Testis (tissue), 2 donors: ENCODE measurements around the gene TBCA.

Experiments used
- CTCF ChIP-seq, 3 experiments: fragments of 450-650 bp in 2 of 3; fragments of 200-600 bp in 1 of 3; sonication (generic) in 1 of 3; IDR thresholded peaks; one replicate each; pipeline ENCODE4 v1.5.1; 2016 to 2019; ENCODE audit warnings: antibody characterized with exemption in 3 of 3, mild to moderate bottlenecking in 2 of 3, moderate library complexity in 1 of 3
- POLR2A ChIP-seq: fragments of 450-650 bp; IDR thresholded peaks from one replicate; pipeline ENCODE4 v1.6.1; 2017; ENCODE audit warnings: antibody characterized with exemption, mild to moderate bottlenecking, moderate library complexity

DNA sequence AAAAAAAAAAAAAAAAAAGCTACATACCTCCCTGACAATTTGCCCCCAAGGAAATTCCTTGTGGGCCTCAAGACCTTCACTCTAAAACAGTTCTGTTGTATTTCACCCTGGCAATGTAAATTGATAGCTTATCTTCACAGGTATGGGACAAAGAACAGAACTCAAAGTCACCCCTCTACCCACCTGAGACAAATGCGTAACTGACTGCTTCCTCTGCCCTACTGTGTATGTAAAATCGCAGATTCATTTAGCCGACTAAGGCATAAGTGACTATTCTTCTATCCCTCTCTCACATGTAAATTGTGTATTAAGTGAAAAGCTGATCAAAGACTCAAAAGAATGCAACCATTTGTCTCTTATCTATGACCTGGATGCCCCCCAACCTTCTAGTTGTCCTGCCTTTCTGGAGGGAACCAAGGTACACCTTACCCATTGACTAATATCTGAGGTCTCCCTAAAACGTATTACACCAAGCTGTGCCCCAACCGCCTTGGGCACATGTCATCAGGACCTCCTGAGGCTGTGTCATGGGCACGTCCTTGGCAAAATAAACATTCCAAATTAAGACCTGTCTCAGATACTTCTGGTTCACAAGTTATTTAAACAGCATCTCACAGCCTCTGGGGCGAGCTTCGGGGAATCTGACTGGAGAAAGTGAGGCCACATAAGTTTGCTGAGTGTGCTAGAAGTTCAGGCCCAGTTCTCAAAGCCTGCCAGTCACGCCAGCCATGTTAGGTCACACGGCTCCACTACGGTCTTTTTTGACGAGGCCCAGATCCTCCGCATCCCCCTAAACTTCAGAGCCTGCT lies 954 bp downstream of the TBCA start:
- TF ChIP-seq CTCF (IDR thresholded peaks at IDR 0.05) (no peak), POLR2A (no peak)
